ENCODE data around the gene ZEB2. TPM values are rescaled to one million over a fixed set of nuclear protein-coding genes. Genes with fewer than 3 reads are reported as not detected.
A peak's percentile ranks its signal among the peaks of the same experiment; 100 is the strongest.

The ZEB2 gene
- total and polyA plus RNA-seq, 12 donors, result 29.0 to 226 (median 142) TPM

DNA sequence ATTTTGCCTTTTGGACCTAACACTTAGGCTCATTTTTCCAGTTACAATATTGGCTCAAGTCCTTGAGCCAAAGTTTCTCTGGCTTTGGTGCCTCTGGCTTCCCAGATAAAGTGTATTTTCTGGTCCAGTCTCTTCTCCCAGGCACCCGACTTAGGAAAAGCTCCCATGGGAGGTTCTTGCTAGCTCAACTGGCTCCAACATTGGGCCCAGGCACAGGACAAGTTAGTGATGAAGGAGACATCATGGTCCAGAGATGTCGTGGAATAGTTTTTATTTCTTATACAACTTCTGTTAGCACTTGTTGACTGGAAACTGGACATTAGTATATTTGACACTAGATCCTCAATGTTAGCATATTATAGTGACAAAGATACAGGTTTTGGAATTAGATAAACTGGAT lies 8.2 kb upstream of the ZEB2 start:
- no peaks in the 10 kb centered on the region for H3K9me3 ChIP-seq (replicated peaks in 1 of 3)
- WGBS, 4 donors, result 63 to 88% (median 81%) methylated on average over 2 of the region's 2 CpGs
- H3K4me1 ChIP-seq (replicated peaks in 1 of 2), result peaks cover 0 to 14% of the 10 kb centered on the region in 2 donors
- no peak for TF ChIP-seq POLR2A (IDR thresholded peaks at IDR 0.05)
- TF ChIP-seq, protein P1, sequence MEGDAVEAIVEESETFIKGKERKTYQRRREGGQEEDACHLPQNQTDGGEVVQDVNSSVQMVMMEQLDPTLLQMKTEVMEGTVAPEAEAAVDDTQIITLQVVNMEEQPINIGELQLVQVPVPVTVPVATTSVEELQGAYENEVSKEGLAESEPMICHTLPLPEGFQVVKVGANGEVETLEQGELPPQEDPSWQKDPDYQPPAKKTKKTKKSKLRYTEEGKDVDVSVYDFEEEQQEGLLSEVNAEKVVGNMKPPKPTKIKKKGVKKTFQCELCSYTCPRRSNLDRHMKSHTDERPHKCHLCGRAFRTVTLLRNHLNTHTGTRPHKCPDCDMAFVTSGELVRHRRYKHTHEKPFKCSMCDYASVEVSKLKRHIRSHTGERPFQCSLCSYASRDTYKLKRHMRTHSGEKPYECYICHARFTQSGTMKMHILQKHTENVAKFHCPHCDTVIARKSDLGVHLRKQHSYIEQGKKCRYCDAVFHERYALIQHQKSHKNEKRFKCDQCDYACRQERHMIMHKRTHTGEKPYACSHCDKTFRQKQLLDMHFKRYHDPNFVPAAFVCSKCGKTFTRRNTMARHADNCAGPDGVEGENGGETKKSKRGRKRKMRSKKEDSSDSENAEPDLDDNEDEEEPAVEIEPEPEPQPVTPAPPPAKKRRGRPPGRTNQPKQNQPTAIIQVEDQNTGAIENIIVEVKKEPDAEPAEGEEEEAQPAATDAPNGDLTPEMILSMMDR (IDR thresholded peaks at IDR 0.05), result no peak
- intact Hi-C loops (cut with DNase I), result no loop called here
- no peaks in the 10 kb centered on the region for H3K27me3 ChIP-seq
- no peak overlapping the region for H3K27ac ChIP-seq
- DNase-seq, result no peak
- no peak overlapping the region for H3K4me3 ChIP-seq
- no peaks in the 10 kb centered on the region for H3K36me3 ChIP-seq (replicated peaks in 1 of 2)

DNA sequence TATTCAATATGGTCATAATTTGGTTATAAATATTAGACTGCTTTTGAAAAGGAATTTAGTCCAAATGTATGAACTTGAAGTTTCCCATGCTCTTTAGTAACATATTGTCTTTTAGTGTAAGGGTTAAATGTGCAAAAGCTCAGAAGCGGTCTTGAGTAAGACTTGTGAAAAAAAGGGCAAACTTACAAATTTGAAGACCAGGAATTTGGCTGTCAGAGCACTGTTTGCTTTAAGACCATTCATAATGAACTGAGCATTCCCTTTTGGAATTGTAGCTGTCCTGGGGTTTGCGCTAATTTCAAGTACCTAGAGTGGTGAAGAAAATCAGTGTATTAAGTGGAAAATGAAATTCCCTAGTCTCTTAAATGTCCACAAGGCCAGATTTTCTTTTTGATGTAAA lies 6.9 kb upstream of the ZEB2 start:
- H3K9me3 ChIP-seq (replicated peaks in 1 of 3), result no peaks in the 10 kb centered on the region
- intact Hi-C loops (cut with DNase I), result no loop called here
- 79 to 82% (median 82%) methylated on average over 2 of the region's 2 CpGs for WGBS, 4 donors
- H3K27me3 ChIP-seq, result no peaks in the 10 kb centered on the region
- H3K27ac ChIP-seq, result no peak overlapping the region
- TF ChIP-seq, protein P1 (IDR thresholded peaks at IDR 0.05), result no peak
- TF ChIP-seq POLR2A (IDR thresholded peaks at IDR 0.05), result no peak
- H3K4me3 ChIP-seq, result no peak overlapping the region
- H3K36me3 ChIP-seq (replicated peaks in 1 of 2), result no peaks in the 10 kb centered on the region
- peaks cover 0 to 14% of the 10 kb centered on the region in 2 donors for H3K4me1 ChIP-seq (replicated peaks in 1 of 2)
- DNase-seq, result no peak

DNA sequence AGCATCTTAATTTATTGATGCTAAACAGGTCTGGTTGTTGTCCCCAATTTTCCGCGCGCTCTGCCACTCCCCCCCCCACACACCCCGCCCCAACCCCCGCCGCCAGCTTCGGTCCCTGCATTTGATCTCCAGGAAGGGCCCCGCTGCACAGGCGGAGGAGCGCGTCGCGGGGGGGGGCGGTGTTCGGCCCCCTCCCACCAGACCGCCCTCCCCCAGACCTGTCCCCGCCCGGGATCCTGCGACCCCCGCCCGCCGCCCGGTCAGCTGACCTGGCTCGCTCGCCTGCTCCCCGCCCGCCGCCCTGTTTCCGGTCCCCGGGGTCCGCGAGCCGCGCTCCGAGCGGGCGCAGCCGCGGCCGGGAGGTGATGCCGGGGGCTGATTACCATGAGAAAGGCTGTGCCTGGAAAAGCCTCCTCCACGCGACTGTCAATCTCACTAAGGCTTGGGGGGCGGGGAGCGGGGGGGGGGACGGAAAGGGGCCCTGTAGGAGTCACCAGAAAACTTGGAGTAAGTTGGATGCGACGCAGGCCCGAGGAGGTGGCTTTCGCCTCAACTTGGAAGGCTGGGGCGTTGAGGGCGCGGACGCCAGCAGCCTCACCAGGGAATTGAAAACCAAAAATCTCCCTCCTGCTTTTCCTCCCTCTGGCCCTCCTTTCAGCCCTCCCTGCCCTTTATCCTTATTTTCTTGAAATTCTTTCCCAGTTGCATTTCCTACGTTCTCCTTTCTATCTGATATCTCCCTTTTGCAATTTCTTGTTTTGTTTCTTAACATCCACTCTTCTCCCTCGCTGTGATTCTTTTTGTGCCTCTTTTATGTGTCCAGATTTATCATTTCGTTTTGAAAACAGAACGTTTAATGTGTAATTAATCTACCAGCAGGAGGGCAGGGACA lies 4.4 kb upstream of the ZEB2 start:
- WGBS, 4 donors, result 2 to 9% (median 3%) methylated on average over 9 to 58 of the region's 58 CpGs
- Histone ChIP-seq H3K9me3 (replicated peaks in 1 of 3) (no peaks in the 10 kb centered on the region), H3K27me3 (no peaks in the 10 kb centered on the region), H3K4me1 (replicated peaks in 1 of 2) (peaks cover 0 to 8% of the 10 kb centered on the region in 2 donors), H3K36me3 (replicated peaks in 1 of 2) (no peaks in the 10 kb centered on the region), H3K4me3 (peak overlapping the region in 2 of 4 donors; percentile 53 to 58), H3K27ac (peak overlapping the region in 4 of 5 donors; percentile 80 to 100 (median 88))
- DNase-seq, result peak; percentile 48 to 68 (median 63)
- TF ChIP-seq POLR2A (IDR thresholded peaks at IDR 0.05), result peak in 1 of 2 donors; percentile 29
- TF ChIP-seq, protein P1 (IDR thresholded peaks at IDR 0.05), result no peak
- intact Hi-C loops (cut with DNase I), result no loop called here

DNA sequence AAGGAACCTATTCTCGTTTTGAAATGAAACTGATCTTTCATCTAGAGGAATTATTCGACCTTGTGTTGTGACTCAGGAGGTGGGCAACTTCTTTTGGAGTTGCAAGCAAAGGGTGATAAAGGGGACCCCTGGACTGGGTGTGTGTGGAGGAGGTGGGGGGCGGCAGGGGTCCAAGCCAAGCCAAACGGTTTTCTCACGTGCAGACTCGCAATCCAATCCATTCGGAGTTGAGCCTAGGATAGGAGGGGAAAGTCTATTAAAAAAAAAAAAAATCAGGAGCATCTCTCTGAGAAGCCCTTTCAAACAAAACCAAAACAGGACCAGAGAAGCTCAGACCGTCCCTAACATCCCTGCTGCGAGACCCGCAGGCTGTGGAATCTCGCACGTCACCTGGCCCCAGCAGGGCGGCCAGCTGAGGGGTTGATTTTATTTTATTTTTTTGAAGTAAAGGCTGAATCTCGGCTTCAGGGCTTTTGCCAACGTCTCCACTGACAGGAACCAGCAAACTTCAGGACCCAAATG lies 3.7 kb upstream of the ZEB2 start:
- WGBS, 4 donors, result 0 to 1% (median 1%) methylated on average over 15 of the region's 15 CpGs
- H3K27ac ChIP-seq, result peak overlapping the region; percentile 42 to 100 (median 86)

More for the DNA sequence above, 3.7 kb upstream of the ZEB2 start:
- Histone ChIP-seq H3K4me1 (replicated peaks in 1 of 2) (peaks cover 0 to 11% of the 10 kb centered on the region in 2 donors), H3K36me3 (replicated peaks in 1 of 2) (no peaks in the 10 kb centered on the region), H3K4me3 (peak overlapping the region in 2 of 4 donors; percentile 53 to 58), H3K9me3 (replicated peaks in 1 of 3) (no peaks in the 10 kb centered on the region), H3K27me3 (no peaks in the 10 kb centered on the region)
- intact Hi-C loops (cut with DNase I), result no loop called here
- TF ChIP-seq POLR2A (IDR thresholded peaks at IDR 0.05), result no peak
- TF ChIP-seq, protein P1 (IDR thresholded peaks at IDR 0.05), result no peak
- DNase-seq, result peak in 1 of 7 donors; percentile 49

Data from adrenal gland (tissue), 12 donors.